ENCODE data around the gene SFI1.

SFI1 gene

GRCh38 chr22:31610611-31611010, 114.3 kb downstream of the SFI1 start:
- no peak overlapping the region for H3K4me2 ChIP-seq (ENCODE audit: insufficient read depth, low read length)
- DNase-seq: no peak
- H3K27ac ChIP-seq (ENCODE audit: low read length): no peak overlapping the region
- no peak for ATAC-seq (ENCODE audit: insufficient read depth, low read depth)
- no peak for TF ChIP-seq EZH2 (IDR thresholded peaks at IDR 0.05; ENCODE audit: borderline replicate concordance, low read depth, low read length, severe bottlenecking)
- TF ChIP-seq, protein P1, sequence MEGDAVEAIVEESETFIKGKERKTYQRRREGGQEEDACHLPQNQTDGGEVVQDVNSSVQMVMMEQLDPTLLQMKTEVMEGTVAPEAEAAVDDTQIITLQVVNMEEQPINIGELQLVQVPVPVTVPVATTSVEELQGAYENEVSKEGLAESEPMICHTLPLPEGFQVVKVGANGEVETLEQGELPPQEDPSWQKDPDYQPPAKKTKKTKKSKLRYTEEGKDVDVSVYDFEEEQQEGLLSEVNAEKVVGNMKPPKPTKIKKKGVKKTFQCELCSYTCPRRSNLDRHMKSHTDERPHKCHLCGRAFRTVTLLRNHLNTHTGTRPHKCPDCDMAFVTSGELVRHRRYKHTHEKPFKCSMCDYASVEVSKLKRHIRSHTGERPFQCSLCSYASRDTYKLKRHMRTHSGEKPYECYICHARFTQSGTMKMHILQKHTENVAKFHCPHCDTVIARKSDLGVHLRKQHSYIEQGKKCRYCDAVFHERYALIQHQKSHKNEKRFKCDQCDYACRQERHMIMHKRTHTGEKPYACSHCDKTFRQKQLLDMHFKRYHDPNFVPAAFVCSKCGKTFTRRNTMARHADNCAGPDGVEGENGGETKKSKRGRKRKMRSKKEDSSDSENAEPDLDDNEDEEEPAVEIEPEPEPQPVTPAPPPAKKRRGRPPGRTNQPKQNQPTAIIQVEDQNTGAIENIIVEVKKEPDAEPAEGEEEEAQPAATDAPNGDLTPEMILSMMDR (IDR thresholded peaks at IDR 0.05; ENCODE audit: borderline replicate concordance, extremely low read depth, low read length, poor library complexity, severe bottlenecking): no peak
- peaks cover 72% of the 10 kb centered on the region for H3K36me3 ChIP-seq (ENCODE audit: insufficient read depth, low read length)
- no peaks in the 10 kb centered on the region for H3K9me3 ChIP-seq (ENCODE audit: insufficient read depth, low read length, severe bottlenecking)
- no peak overlapping the region for H2AFZ ChIP-seq (ENCODE audit: low read depth, low read length)
- H3K27me3 ChIP-seq (ENCODE audit: insufficient read depth, low read length, poor library complexity): no peaks in the 10 kb centered on the region
- no peaks in the 10 kb centered on the region for H3K4me1 ChIP-seq (ENCODE audit: insufficient read depth, low read length)
- H3K9ac ChIP-seq (ENCODE audit: low read depth, low read length): no peak overlapping the region
- H3K79me2 ChIP-seq (ENCODE audit: insufficient read depth, low read length): no peaks in the 10 kb centered on the region
- no peak overlapping the region for H3K4me3 ChIP-seq (ENCODE audit: low read depth in 1 of 2, low read length in 2 of 2)
- peaks cover 6% of the 10 kb centered on the region; the same call in 1 of the 2 replicates for H4K20me1 ChIP-seq (ENCODE audit: insufficient read depth, low read length)

DNA sequence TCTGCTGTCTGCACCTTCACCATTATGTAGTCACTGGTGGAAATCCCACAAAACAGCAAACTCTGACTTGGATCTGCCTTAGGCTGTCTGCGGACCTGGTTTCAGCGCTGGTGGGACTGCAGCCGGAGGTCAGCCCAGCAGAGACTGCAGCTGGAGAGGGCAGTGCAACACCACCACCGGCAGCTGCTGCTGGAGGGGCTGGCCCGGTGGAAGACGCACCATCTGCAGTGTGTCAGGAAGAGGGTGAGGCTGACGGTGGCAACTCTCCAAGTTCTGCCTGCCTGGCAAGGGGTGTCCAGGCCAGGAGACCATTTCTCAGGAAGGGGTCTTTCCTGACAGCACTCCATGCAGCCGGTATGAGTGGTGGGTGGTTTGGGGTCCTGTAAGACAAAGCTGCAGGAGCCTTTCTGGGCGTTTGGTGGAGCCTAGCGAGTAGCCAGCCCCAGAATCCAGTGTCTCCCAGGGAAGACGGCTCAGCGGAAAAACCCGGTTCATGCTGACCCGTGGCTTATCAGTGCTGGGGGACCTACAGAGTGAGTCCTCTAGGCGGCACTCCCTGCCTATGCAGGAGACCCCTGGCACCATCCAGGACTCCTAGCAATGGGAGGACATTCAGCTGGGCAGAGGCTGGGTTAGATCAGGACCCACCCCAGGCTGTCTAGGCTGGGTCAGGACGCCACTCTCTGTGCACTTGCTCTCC, 114.9 kb downstream of the SFI1 start:
- H2AFZ ChIP-seq (ENCODE audit: low read depth, low read length): no peak overlapping the region
- H3K27ac ChIP-seq (ENCODE audit: low read length): no peak overlapping the region
- no peak for DNase-seq
- H3K9ac ChIP-seq (ENCODE audit: low read depth, low read length): no peak overlapping the region
- peaks cover 6% of the 10 kb centered on the region; the same call in 1 of the 2 replicates for H4K20me1 ChIP-seq (ENCODE audit: insufficient read depth, low read length)
- H3K4me1 ChIP-seq (ENCODE audit: insufficient read depth, low read length): no peaks in the 10 kb centered on the region
- H3K27me3 ChIP-seq (ENCODE audit: insufficient read depth, low read length, poor library complexity): no peaks in the 10 kb centered on the region
- peaks cover 69% of the 10 kb centered on the region for H3K36me3 ChIP-seq (ENCODE audit: insufficient read depth, low read length)
- no peak for ATAC-seq (ENCODE audit: insufficient read depth, low read depth)
- H3K4me3 ChIP-seq (ENCODE audit: low read depth in 1 of 2, low read length in 2 of 2): no peak overlapping the region
- no peaks in the 10 kb centered on the region for H3K79me2 ChIP-seq (ENCODE audit: insufficient read depth, low read length)
- no peaks in the 10 kb centered on the region for H3K9me3 ChIP-seq (ENCODE audit: insufficient read depth, low read length, severe bottlenecking)
- TF ChIP-seq, protein P1 (IDR thresholded peaks at IDR 0.05; ENCODE audit: borderline replicate concordance, extremely low read depth, low read length, poor library complexity, severe bottlenecking): no peak
- no peak for TF ChIP-seq EZH2 (IDR thresholded peaks at IDR 0.05; ENCODE audit: borderline replicate concordance, low read depth, low read length, severe bottlenecking)
- H3K4me2 ChIP-seq (ENCODE audit: insufficient read depth, low read length): no peak overlapping the region

- no peak overlapping the region for H3K4me2 ChIP-seq (ENCODE audit: insufficient read depth, low read length)
- TF ChIP-seq EZH2 (IDR thresholded peaks at IDR 0.05; ENCODE audit: borderline replicate concordance, low read depth, low read length, severe bottlenecking): no peak
- TF ChIP-seq, protein P1 (IDR thresholded peaks at IDR 0.05; ENCODE audit: borderline replicate concordance, extremely low read depth, low read length, poor library complexity, severe bottlenecking): no peak
- H3K9me3 ChIP-seq (ENCODE audit: insufficient read depth, low read length, severe bottlenecking): no peaks in the 10 kb centered on the region
- peaks cover 10% of the 10 kb centered on the region for H4K20me1 ChIP-seq (ENCODE audit: insufficient read depth, low read length)
- no peak for DNase-seq
- ATAC-seq (ENCODE audit: insufficient read depth, low read depth): no peak
- H3K36me3 ChIP-seq (ENCODE audit: insufficient read depth, low read length): peaks cover 74% of the 10 kb centered on the region
- H3K27me3 ChIP-seq (ENCODE audit: insufficient read depth, low read length, poor library complexity): no peaks in the 10 kb centered on the region
- no peak overlapping the region for H2AFZ ChIP-seq (ENCODE audit: low read depth, low read length)
- H3K4me1 ChIP-seq (ENCODE audit: insufficient read depth, low read length): no peaks in the 10 kb centered on the region
- no peak overlapping the region for H3K4me3 ChIP-seq (ENCODE audit: low read depth in 1 of 2, low read length in 2 of 2)
- no peaks in the 10 kb centered on the region for H3K79me2 ChIP-seq (ENCODE audit: insufficient read depth, low read length)
- H3K27ac ChIP-seq (ENCODE audit: low read length): no peak overlapping the region
- H3K9ac ChIP-seq (ENCODE audit: low read depth, low read length): no peak overlapping the region
These were observed 116.6 kb downstream of the SFI1 start for GRCh38 chr22:31612891-31613285.

Measured in DND-41 (cell line).